GM21515 (cell line): ENCODE results near the gene ACSM5.

Source experiments
- ATAC-seq: cut with Tn5 transposase; IDR thresholded peaks from one replicate; pipeline ENCODE4 v1.9.1; 2021; ENCODE audit not compliant: unreplicated experiment

Gene ACSM5

GRCh38 chr16:20409398-20410120 is at the start of gene ACSM5:
Gene ACSM5 (plus strand): TSS chr16:20409534. CDS start chr16:20411485, 1,951 bp downstream.
- peak; percentile 38 for ATAC-seq

- no peak for ATAC-seq
Measured at GRCh38 chr16:20359997-20360396, 49.3 kb upstream of the ACSM5 start.

GRCh38 chr16:20363191-20363590 is 46.1 kb upstream of the ACSM5 start:
- no peak for ATAC-seq

GRCh38 chr16:20364051-20364450 is 45.3 kb upstream of the ACSM5 start:
- no peak for ATAC-seq

GRCh38 chr16:20369452-20370054 is 39.8 kb upstream of the ACSM5 start:
- ATAC-seq: no peak

- no peak for ATAC-seq
Measured at GRCh38 chr16:20372701-20373100, 36.6 kb upstream of the ACSM5 start.

GRCh38 chr16:20377181-20377580 is 32.2 kb upstream of the ACSM5 start:
- no peak for ATAC-seq

GRCh38 chr16:20380782-20381181 is 28.6 kb upstream of the ACSM5 start:
- ATAC-seq: no peak

- no peak for ATAC-seq
Measured at GRCh38 chr16:20382202-20382948, 27.0 kb upstream of the ACSM5 start.

- no peak for ATAC-seq
Measured at GRCh38 chr16:20383106-20384029, 26.0 kb upstream of the ACSM5 start.

- ATAC-seq: no peak
Measured at GRCh38 chr16:20385844-20386832, 23.2 kb upstream of the ACSM5 start.

GRCh38 chr16:20387978-20388377 is 21.4 kb upstream of the ACSM5 start:
- ATAC-seq: no peak

GRCh38 chr16:20388854-20389253 is 20.5 kb upstream of the ACSM5 start:
- ATAC-seq: no peak

- no peak for ATAC-seq
Measured at GRCh38 chr16:20391045-20391444, 18.3 kb upstream of the ACSM5 start.

- ATAC-seq: no peak
Measured at GRCh38 chr16:20393801-20394577, 15.3 kb upstream of the ACSM5 start.

GRCh38 chr16:20395946-20396345 is 13.4 kb upstream of the ACSM5 start:
- no peak for ATAC-seq

- no peak for ATAC-seq
Measured at GRCh38 chr16:20396846-20397467, 12.4 kb upstream of the ACSM5 start.

GRCh38 chr16:20397468-20398074 is 11.8 kb upstream of the ACSM5 start:
- ATAC-seq: no peak
